Ovary (tissue), 9 donors: ENCODE results near the gene KLHL25. TPM values are rescaled to one million over a fixed set of nuclear protein-coding genes. Genes with fewer than 3 reads are reported as not detected.

Experiments used
- DNase-seq, 5 donors: peaks; one replicate each; pipeline ENCODE4 v3.0.0-alpha.2; 2019 to 2020
- H3K27ac ChIP-seq, 2 donors: fragments of 200-600 bp; one replicate each; pipeline versions ENCODE4 v1.5.1 to v1.8.0; 2019 to 2022
- H3K27me3 ChIP-seq: fragments of 200-600 bp; one replicate; pipeline ENCODE4 v1.8.0; 2022
- H3K36me3 ChIP-seq: fragments of 200-600 bp; sonication (generic); one replicate; pipeline ENCODE4 v1.5.1; 2019
- H3K4me1 ChIP-seq: one replicate; pipeline ENCODE4 v1.8.1; 2013; ENCODE audit warnings: mild to moderate bottlenecking, moderate library complexity; ENCODE audit not compliant: insufficient read depth
- H3K4me3 ChIP-seq: fragments of 200-600 bp; sonication (generic); one replicate; pipeline ENCODE4 v1.5.1; 2017
- H3K9me3 ChIP-seq, 2 donors: fragments of 200-600 bp in 1 of 2; sonication (generic) in 1 of 2; one replicate each; pipeline versions ENCODE4 v1.5.1 to v1.8.1; 2013 to 2019; ENCODE audit warnings: mild to moderate bottlenecking in 1 of 2, moderate library complexity in 1 of 2
- CTCF ChIP-seq, 3 donors: fragments of 450-650 bp in 2 of 3; fragments of 200-600 bp in 1 of 3; IDR thresholded peaks; one replicate each; pipeline versions ENCODE4 v1.5.1 to v1.8.0; 2016 to 2022; ENCODE audit warnings: antibody characterized with exemption in 3 of 3, mild to moderate bottlenecking in 1 of 3
- EP300 ChIP-seq: sonication (generic); formaldehyde crosslinking; IDR thresholded peaks from one replicate; pipeline ENCODE4 v1.6.1; 2017; ENCODE audit warnings: antibody characterized with exemption
- POLR2A ChIP-seq: fragments of 450-650 bp; IDR thresholded peaks from one replicate; pipeline ENCODE4 v1.6.1; 2017; ENCODE audit warnings: antibody characterized with exemption, mild to moderate bottlenecking, moderate library complexity
- whole genome bisulfite sequencing, 3 donors: extraction: QIAGEN DNeasy Blood & Tissue Kit in 1 of 3; methylation state at CpG; one replicate each; pipeline versions ENCODE4 v1.1.5 to v1.1.7; 2013 to 2017; 5-methylcytosine and 5-hydroxymethylcytosine counted together
- intact Hi-C, 4 donors: fragments of 100-400 bp; cut with DNase I; formaldehyde crosslinking; loops; one replicate each; pipeline versions ENCODE4 v1.11.0 to v1.15.1; 2022 to 2023
- microRNA counts: library from miRNA; unstranded; fragments of <30 nt; microRNA quantifications from one replicate; lab custom pipeline; 2016
- microRNA-seq, 3 donors: library from miRNA; unstranded; fragments of <30 nt; microRNA quantifications; one replicate each; pipeline versions ENCODE4 to v1.2.0, GENCODE V29; 2019 to 2020
- polyA plus RNA-seq, 2 donors: library from polyadenylated mRNA; stranded (reverse); fragments of 200-250 nt in 1 of 2; fragments of 350-450 nt in 1 of 2; fragmentation: Illumina TruSeq in 1 of 2; extraction: RNeasy Lipid Tissue Mini Kit (QIAGEN cat#74804) in 1 of 2; gene quantifications; one replicate each; pipeline ENCODE4 v1.2.3, GENCODE V29; 2013 to 2014
- small RNA-seq: library from RNA; depleted of rRNA; stranded (forward); fragments of <200 nt; gene quantifications from one replicate; pipeline ENCODE3, GENCODE V24; 2016
- total RNA-seq, 7 donors: library from RNA; depleted of rRNA in 2 of 7; stranded (reverse); fragments of >200 nt in 2 of 7; fragmentation: NEBNext Ultra II Directional in 3 of 7; extraction: Animal tissue kit (Norgen Biotek cat#: 25700) in 3 of 7; gene quantifications; one replicate each; pipeline versions ENCODE4 v1.1.0 to v1.2.4, GENCODE V29; 2016 to 2023
- donor health status: DM: no; HTN: no; CAD: no; lungs with moderate emphysema.
- donor health status: DM: no; HTN: no; CAD: no.
- donor health status: Bipolar disorder and iron deficiency.
- donor health status: DM: yes; HTN: yes; CAD: no.
- donor health status: DM: no; HTN: no; CAD: no.
- donor health status: DM: yes; HTN: yes; CAD: no.

KLHL25 gene
- total and polyA plus RNA-seq, 9 donors = 0.58 to 9.6 (median 5.8) TPM

GRCh38 chr15:85716261-85716660 lies 78.5 kb downstream of the KLHL25 start:
- intact Hi-C loops = loop anchor here in 1 of 4 donors (10.0 kb wide), 1 partner anchor 101 kb away; no protein-coding TSS in a partner anchor

GRCh38 chr15:85711580-85712192 lies 83.0 kb downstream of the KLHL25 start:
- DNase-seq = no peak
- Histone ChIP-seq H3K4me1 (peaks cover 7% of the 10 kb centered on the region), H3K4me3 (no peak overlapping the region), H3K36me3 (no peaks in the 10 kb centered on the region), H3K9me3 (no peaks in the 10 kb centered on the region), H3K27ac (no peak overlapping the region), H3K27me3 (no peaks in the 10 kb centered on the region)
- intact Hi-C loops = loop anchor here in 1 of 4 donors (10.0 kb wide), 1 partner anchor 97 kb away; no protein-coding TSS in a partner anchor
- no peak for TF ChIP-seq EP300
- no peak for TF ChIP-seq POLR2A
- no peak for TF ChIP-seq CTCF (IDR thresholded peaks at IDR 0.05)
- WGBS, 3 donors = 83 to 87% (median 85%) methylated on average over 7 of the region's 7 CpGs

More at GRCh38 chr15:85716261-85716660, 78.5 kb downstream of the KLHL25 start:
- no peaks in the 10 kb centered on the region for H3K36me3 ChIP-seq
- no peak for DNase-seq
- no peak for TF ChIP-seq POLR2A
- TF ChIP-seq CTCF (IDR thresholded peaks at IDR 0.05) = no peak
- TF ChIP-seq EP300 = no peak
- no peak overlapping the region for H3K4me3 ChIP-seq
- WGBS, 3 donors = 20 to 40% (median 34%) methylated on average over 3 of the region's 3 CpGs
- no peaks in the 10 kb centered on the region for H3K27me3 ChIP-seq
- H3K27ac ChIP-seq = no peak overlapping the region
- no peaks in the 10 kb centered on the region for H3K4me1 ChIP-seq
- H3K9me3 ChIP-seq = no peaks in the 10 kb centered on the region

GRCh38 chr15:85710340-85710842 lies 84.3 kb downstream of the KLHL25 start:
- 93 to 95% (median 94%) methylated on average over 7 of the region's 7 CpGs for WGBS, 3 donors
- intact Hi-C loops = loop anchor here in 1 of 4 donors (10.0 kb wide), 1 partner anchor 96 kb away; no protein-coding TSS in a partner anchor
- no peak overlapping the region for H3K27ac ChIP-seq
- no peak overlapping the region for H3K4me3 ChIP-seq
- no peak for DNase-seq
- H3K4me1 ChIP-seq = peaks cover 13% of the 10 kb centered on the region
- H3K9me3 ChIP-seq = no peaks in the 10 kb centered on the region
- no peak for TF ChIP-seq POLR2A
- TF ChIP-seq EP300 = no peak
- TF ChIP-seq CTCF (IDR thresholded peaks at IDR 0.05) = no peak
- H3K27me3 ChIP-seq = no peaks in the 10 kb centered on the region
- H3K36me3 ChIP-seq = no peaks in the 10 kb centered on the region

MicroRNA genes within 50 kb of the gene (microRNA counts, 767-probe panel; counts per million panel counts)
- microRNA hsa-miR-1276 (lab: Ali Mortazavi, UCI) = 530 counts per million, percentile 78 among the panel's probes with 10 or more counts

Small RNA genes lying within 50 kb of the gene (microRNA-seq; reads per million reads assigned to microRNA genes)
- gene MIR1276 = 0 to 0.36 (median 0.16) reads per million in 3 donors
- 0 to 0.18 (median 0) reads per million in 3 donors for gene MIR548AP

Small RNA genes lying within 50 kb of the gene (small RNA-seq; reads per million reads assigned to genes)
- gene AC021739.1 = not detected
- gene MIR1276 = not detected
- not detected for gene MIR548AP
- not detected for gene RNU6-231P
